ENCODE data around the gene ARHGEF37.

DNA sequence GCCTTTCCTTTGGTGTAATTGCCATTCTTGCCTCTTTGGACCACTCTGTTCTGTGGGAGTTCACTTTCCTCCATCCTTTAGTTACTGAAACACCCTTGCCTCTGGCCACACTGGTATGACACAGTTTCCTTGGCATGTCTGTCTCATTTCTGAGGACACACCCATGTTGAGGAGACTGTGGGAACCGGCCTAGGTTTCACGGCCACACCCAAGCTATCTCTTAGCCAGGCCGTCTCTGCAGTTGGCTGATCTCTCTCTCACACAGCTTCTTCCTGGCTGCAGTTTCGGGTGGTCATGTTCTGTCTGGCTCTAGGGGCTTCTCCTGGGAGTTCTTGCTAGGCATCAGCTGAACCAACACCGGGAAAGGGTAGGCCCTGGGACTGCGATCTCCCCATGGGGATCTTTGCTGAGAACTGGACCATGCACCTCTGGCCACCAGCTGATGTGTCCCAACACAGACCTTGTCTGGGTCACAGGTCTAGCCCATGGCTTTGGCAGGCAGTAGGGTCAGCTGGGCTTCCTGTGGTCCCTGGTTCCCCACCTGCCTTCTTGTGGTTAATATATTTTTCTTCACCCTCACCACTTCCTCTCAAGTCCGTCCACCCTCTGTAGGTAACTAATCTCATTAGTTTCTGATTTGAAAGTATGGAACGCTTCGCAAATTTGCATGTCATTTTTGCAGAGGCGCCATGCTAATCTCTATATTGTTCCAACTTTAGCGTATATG is 24.9 kb downstream of the ARHGEF37 start:
- no peak for TF ChIP-seq SRF (CRISPR knock-in tag; IDR thresholded peaks at IDR 0.05)
- peak; percentile 52; the same call in 1 of the 2 replicates for TF ChIP-seq SMAD4 (CRISPR knock-in tag; conservative IDR thresholded peaks at IDR 0.05)
- no peak for TF ChIP-seq POLR2A (conservative IDR thresholded peaks at IDR 0.05)
- 0 out of 2 replicates have a peak, but pooled peaks have one; percentile 27 for TF ChIP-seq STAT5A (IDR thresholded peaks at IDR 0.05; ENCODE audit: borderline replicate concordance, low read length)
- no peak for TF ChIP-seq CTCF (IDR thresholded peaks at IDR 0.05 in 2 of 3, conservative IDR thresholded peaks at IDR 0.05 in 1 of 3; ENCODE audit: insufficient read depth in 2 of 3, low read depth in 1 of 3, low read length in 3 of 3)
- TF ChIP-seq, protein P1, sequence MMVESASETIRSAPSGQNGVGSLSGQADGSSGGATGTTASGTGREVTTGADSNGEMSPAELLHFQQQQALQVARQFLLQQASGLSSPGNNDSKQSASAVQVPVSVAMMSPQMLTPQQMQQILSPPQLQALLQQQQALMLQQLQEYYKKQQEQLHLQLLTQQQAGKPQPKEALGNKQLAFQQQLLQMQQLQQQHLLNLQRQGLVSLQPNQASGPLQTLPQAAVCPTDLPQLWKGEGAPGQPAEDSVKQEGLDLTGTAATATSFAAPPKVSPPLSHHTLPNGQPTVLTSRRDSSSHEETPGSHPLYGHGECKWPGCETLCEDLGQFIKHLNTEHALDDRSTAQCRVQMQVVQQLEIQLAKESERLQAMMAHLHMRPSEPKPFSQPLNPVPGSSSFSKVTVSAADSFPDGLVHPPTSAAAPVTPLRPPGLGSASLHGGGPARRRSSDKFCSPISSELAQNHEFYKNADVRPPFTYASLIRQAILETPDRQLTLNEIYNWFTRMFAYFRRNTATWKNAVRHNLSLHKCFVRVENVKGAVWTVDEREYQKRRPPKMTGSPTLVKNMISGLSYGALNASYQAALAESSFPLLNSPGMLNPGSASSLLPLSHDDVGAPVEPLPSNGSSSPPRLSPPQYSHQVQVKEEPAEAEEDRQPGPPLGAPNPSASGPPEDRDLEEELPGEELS (CRISPR knock-in tag; IDR thresholded peaks at IDR 0.05; ENCODE audit: borderline replicate concordance) = no peak; the same call in 1 of the 2 replicates
- no peak for TF ChIP-seq SREBF2 (CRISPR knock-in tag; IDR thresholded peaks at IDR 0.05)
- no peak for TF ChIP-seq ETV6 (IDR thresholded peaks at IDR 0.05; ENCODE audit: borderline replicate concordance in 1 of 2, low read depth in 2 of 2, low read length in 1 of 2)
- no peak for TF ChIP-seq ETV6 (CRISPR knock-in tag; IDR thresholded peaks at IDR 0.05; ENCODE audit: borderline replicate concordance)
- no peak for TF ChIP-seq TAF1 (IDR thresholded peaks at IDR 0.05; ENCODE audit: control insufficient read depth, extremely low read depth, insufficient read depth, low read length, severe bottlenecking)

Measured in K562 (cell line).